HUES64 (cell line): ENCODE results near the gene TNFRSF19.
A peak's percentile ranks its signal among the peaks of the same experiment; 100 is the strongest.

Experiments
- H3K27ac ChIP-seq: 2 replicates; pipeline ENCODE4 v1.7.0; 2013; ENCODE audit warnings: low read depth, low read length, inconsistent platforms
- H3K27me3 ChIP-seq: 2 replicates; pipeline ENCODE4 v1.6.1; 2013; ENCODE audit warnings: mild to moderate bottlenecking, low read length; ENCODE audit not compliant: insufficient read depth
- H3K36me3 ChIP-seq: 2 replicates; pipeline ENCODE4 v1.6.1; 2013; ENCODE audit warnings: mild to moderate bottlenecking, low read length; ENCODE audit not compliant: insufficient read depth
- H3K4me1 ChIP-seq: 2 replicates; pipeline ENCODE4 v1.6.1; 2013; ENCODE audit warnings: mild to moderate bottlenecking, low read length, moderate library complexity; ENCODE audit not compliant: insufficient read depth
- H3K4me3 ChIP-seq: 2 replicates; pipeline ENCODE4 v1.5.1; 2013; ENCODE audit warnings: mild to moderate bottlenecking, low read length, moderate library complexity
- H3K9ac ChIP-seq: 2 replicates; pipeline ENCODE4 v1.6.1; 2013; ENCODE audit warnings: mild to moderate bottlenecking, low read depth, low read length
- H3K9me3 ChIP-seq: 2 replicates; pipeline ENCODE4 v1.6.1; 2013; ENCODE audit warnings: low read depth, low read length; ENCODE audit not compliant: insufficient read depth
- WGBS: fragments of 150-250, 120-280 bp; methylation state at CpG from one replicate; pipeline ENCODE4 v1.1.7; 2013; ENCODE audit warnings: missing lambda C conversion rate; 5-methylcytosine and 5-hydroxymethylcytosine counted together

TNFRSF19 gene

DNA sequence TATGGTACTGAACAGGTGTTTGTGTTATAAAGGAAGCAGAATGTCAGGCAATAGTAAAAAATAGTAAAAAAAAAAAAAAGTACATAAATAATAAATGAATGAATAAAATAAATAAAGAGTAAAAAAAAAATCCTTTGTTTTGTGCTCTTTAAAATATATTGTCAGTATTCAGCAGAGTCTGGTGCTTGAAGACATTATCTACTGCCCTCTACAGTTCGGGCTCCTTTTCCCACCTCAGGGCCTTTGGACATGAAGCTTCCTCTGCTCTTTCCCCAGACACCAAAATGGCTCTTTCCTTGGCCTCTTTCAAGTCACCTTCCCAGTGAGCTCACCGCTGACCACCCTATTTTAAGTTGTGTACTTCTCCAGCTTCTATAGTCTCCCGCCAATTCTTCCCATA, 137.5 kb downstream of the TNFRSF19 start:
- Histone ChIP-seq H3K27me3 (no peaks in the 10 kb centered on the region), H3K27ac (no peak overlapping the region), H3K36me3 (no peaks in the 10 kb centered on the region), H3K9me3 (no peaks in the 10 kb centered on the region), H3K4me1 (no peaks in the 10 kb centered on the region), H3K9ac (no peak overlapping the region), H3K4me3 (no peak overlapping the region)
- WGBS = 92% methylated on average over 3 of the region's 3 CpGs

DNA sequence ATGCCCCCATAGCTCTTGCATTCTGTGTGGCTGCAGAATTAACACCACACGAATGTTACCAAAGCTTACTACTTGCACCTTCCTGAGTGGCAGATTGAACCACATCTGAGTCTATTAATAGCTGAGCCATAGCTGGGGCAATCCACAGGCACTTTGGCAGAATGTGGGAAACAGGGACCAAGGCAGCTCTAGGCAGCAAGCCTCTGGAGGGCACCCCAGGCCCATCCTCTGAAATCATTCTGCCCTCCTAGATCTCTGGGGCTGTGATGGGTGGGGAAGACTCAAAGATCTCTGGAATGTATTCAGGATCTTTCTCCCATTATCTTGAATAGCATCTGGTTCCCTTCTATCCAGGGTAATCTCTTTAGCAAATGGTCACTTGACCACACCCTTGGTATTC, 139.3 kb downstream of the TNFRSF19 start:
- Histone ChIP-seq H3K36me3 (no peaks in the 10 kb centered on the region), H3K9ac (no peak overlapping the region), H3K4me3 (no peak overlapping the region), H3K4me1 (no peaks in the 10 kb centered on the region), H3K27ac (no peak overlapping the region), H3K9me3 (peaks cover 6% of the 10 kb centered on the region; the same call in 1 of the 2 replicates), H3K27me3 (no peaks in the 10 kb centered on the region)
- 90% methylated on average over 1 of the region's 1 CpG for WGBS

- Histone ChIP-seq H3K9ac (no peak overlapping the region), H3K36me3 (no peaks in the 10 kb centered on the region), H3K27me3 (no peaks in the 10 kb centered on the region), H3K4me1 (no peaks in the 10 kb centered on the region), H3K27ac (no peak overlapping the region), H3K4me3 (no peak overlapping the region), H3K9me3 (peaks cover 6% of the 10 kb centered on the region; the same call in 1 of the 2 replicates)
- WGBS = no CpG with 5 or more reads among the region's 1 CpG
Measured at GRCh38 chr13:23710366-23710765, 140.2 kb downstream of the TNFRSF19 start.

DNA sequence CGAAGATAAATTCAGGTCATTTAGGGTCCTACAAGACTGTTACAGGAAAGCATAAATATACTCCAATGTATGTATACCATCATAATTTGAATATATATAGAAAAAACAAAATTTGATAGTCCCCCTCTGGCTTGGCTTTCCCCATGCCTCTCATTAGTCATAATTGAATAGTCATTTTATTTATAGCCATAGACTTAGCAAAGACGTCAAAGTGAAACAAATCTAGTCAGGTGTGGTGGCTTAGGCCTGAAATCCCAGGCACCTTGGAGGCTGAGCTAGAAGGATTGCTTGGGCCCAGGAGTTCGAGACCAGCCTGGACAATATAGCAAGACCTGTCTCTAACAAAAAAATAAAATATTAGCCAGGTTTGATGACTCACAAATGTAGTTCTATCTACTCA, 141.1 kb downstream of the TNFRSF19 start:
- peaks cover 6% of the 10 kb centered on the region; the same call in 1 of the 2 replicates for H3K9me3 ChIP-seq
- WGBS = 93% methylated on average over 2 of the region's 3 CpGs
- H3K36me3 ChIP-seq = no peaks in the 10 kb centered on the region
- no peaks in the 10 kb centered on the region for H3K4me1 ChIP-seq
- H3K27me3 ChIP-seq = no peaks in the 10 kb centered on the region
- no peak overlapping the region for H3K9ac ChIP-seq
- H3K4me3 ChIP-seq = no peak overlapping the region
- H3K27ac ChIP-seq = no peak overlapping the region

GRCh38 chr13:23714672-23715071, 144.5 kb downstream of the TNFRSF19 start:
- H3K27ac ChIP-seq = no peak overlapping the region
- no peak overlapping the region for H3K4me3 ChIP-seq
- no peaks in the 10 kb centered on the region for H3K27me3 ChIP-seq
- no peak overlapping the region for H3K9ac ChIP-seq
- H3K36me3 ChIP-seq = no peaks in the 10 kb centered on the region
- peaks cover 6% of the 10 kb centered on the region; the same call in 1 of the 2 replicates for H3K9me3 ChIP-seq
- no peaks in the 10 kb centered on the region for H3K4me1 ChIP-seq
- WGBS = 92% methylated on average over 5 of the region's 5 CpGs

GRCh38 chr13:23715092-23715761, 145.0 kb downstream of the TNFRSF19 start:
- peaks cover 6% of the 10 kb centered on the region; the same call in 1 of the 2 replicates for H3K9me3 ChIP-seq
- H3K36me3 ChIP-seq = no peaks in the 10 kb centered on the region
- no peak overlapping the region for H3K9ac ChIP-seq
- no peak overlapping the region for H3K27ac ChIP-seq
- no peaks in the 10 kb centered on the region for H3K27me3 ChIP-seq
- 92% methylated on average over 18 of the region's 19 CpGs for WGBS
- no peak overlapping the region for H3K4me3 ChIP-seq
- H3K4me1 ChIP-seq = no peaks in the 10 kb centered on the region

DNA sequence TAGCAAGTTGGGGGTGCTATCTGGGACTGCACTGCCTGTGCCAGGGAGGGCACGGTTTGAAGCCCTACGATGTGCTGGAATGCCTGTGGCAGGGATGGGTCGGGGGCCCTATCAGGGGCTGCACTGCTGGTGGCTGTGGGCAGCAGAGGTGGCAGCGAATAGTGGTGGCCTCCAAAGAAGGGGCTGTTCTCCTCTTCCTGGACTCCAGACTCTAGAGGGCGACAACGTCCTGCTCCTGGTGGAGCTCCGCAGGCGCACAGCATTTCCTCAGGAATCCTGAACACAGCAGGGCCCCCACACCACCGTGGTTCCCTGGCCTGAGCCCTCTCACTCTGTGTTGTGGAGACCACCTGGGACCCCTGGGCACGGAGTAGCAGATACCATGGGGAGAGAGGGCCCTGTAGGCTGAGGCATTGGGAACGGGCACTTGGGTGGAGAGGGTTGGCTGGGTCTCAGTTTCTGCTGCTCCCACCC, 145.6 kb downstream of the TNFRSF19 start:
- peaks cover 6% of the 10 kb centered on the region; the same call in 1 of the 2 replicates for H3K9me3 ChIP-seq
- 76% methylated on average over 11 of the region's 11 CpGs for WGBS

DNA sequence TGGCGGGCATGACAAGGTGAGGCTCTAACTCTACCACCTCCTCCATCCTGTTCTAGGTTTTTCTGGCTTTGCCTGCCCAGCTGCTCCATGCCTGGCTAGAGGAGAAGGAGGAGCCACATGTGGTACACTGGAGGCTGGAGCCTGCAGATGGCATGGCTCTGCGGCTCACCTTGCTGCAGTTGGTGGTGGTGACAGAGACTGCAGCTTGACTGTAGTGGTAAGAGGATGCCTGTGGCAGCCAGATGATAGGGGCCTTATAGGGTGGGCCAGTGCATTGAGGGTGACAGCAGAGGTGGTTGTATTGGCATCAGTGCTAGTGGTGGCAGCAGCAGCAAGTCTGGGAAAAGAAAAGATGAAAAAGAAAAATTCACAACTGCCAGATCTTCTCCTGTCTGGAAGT, 146.2 kb downstream of the TNFRSF19 start:
- no peak overlapping the region for H3K27ac ChIP-seq
- no peak overlapping the region for H3K4me3 ChIP-seq
- H3K36me3 ChIP-seq = no peaks in the 10 kb centered on the region
- peaks cover 6% of the 10 kb centered on the region; the same call in 1 of the 2 replicates for H3K9me3 ChIP-seq
- no peak overlapping the region for H3K9ac ChIP-seq
- WGBS = 94% methylated on average over 2 of the region's 2 CpGs
- no peaks in the 10 kb centered on the region for H3K27me3 ChIP-seq
- no peaks in the 10 kb centered on the region for H3K4me1 ChIP-seq

More for the DNA sequence above, 145.6 kb downstream of the TNFRSF19 start:
- Histone ChIP-seq H3K4me1 (no peaks in the 10 kb centered on the region), H3K27me3 (no peaks in the 10 kb centered on the region), H3K9ac (no peak overlapping the region), H3K27ac (no peak overlapping the region), H3K36me3 (no peaks in the 10 kb centered on the region), H3K4me3 (no peak overlapping the region)

- 66% methylated on average over 2 of the region's 2 CpGs for WGBS
- Histone ChIP-seq H3K9ac (no peak overlapping the region), H3K4me3 (no peak overlapping the region), H3K36me3 (no peaks in the 10 kb centered on the region), H3K4me1 (0 out of 2 replicates have a peak, but pooled peaks cover 6% of the 10 kb centered on the region), H3K9me3 (no peaks in the 10 kb centered on the region), H3K27ac (no peak overlapping the region), H3K27me3 (no peaks in the 10 kb centered on the region)
Measured at GRCh38 chr13:23718996-23719395, 148.8 kb downstream of the TNFRSF19 start.

- 96% methylated on average over 6 of the region's 6 CpGs for WGBS
- H3K4me1 ChIP-seq = 0 out of 2 replicates have a peak, but pooled peaks cover 8% of the 10 kb centered on the region
- H3K9me3 ChIP-seq = no peaks in the 10 kb centered on the region
- no peak overlapping the region for H3K4me3 ChIP-seq
- H3K36me3 ChIP-seq = no peaks in the 10 kb centered on the region
- H3K27ac ChIP-seq = no peak overlapping the region; the same call in 1 of the 2 replicates
- H3K9ac ChIP-seq = no peak overlapping the region
- no peaks in the 10 kb centered on the region for H3K27me3 ChIP-seq
Measured at GRCh38 chr13:23722726-23723453, 152.7 kb downstream of the TNFRSF19 start.

GRCh38 chr13:23723471-23723870, 153.3 kb downstream of the TNFRSF19 start:
- Histone ChIP-seq H3K4me1 (0 out of 2 replicates have a peak, but pooled peaks cover 8% of the 10 kb centered on the region), H3K36me3 (no peaks in the 10 kb centered on the region), H3K4me3 (no peak overlapping the region), H3K9ac (no peak overlapping the region), H3K9me3 (no peaks in the 10 kb centered on the region), H3K27me3 (no peaks in the 10 kb centered on the region), H3K27ac (peak overlapping the region; percentile 11; the same call in 1 of the 2 replicates)
- 90% methylated on average over 1 of the region's 1 CpG for WGBS
